SK-N-SH treated with all-trans-retinoic acid at 6 μM for 48 hours (cell line): Measurements from ENCODE around the gene MTARC2.
A peak's percentile ranks its signal among the peaks of the same experiment; 100 is the strongest.

Source experiments
- BACH2 ChIP-seq: fragments of 250-450 bp; sonication (Bioruptor Pico); IDR thresholded peaks from 2 replicates; pipeline ENCODE4 v1.9.0; 2021; ENCODE audit warnings: mild to moderate bottlenecking, borderline replicate concordance
- CSDC2 ChIP-seq: fragments of 250-450 bp; sonication (Bioruptor Pico); IDR thresholded peaks from 2 replicates; pipeline ENCODE4 v1.5.0; 2020; ENCODE audit warnings: mild to moderate bottlenecking, moderate library complexity
- PPARA ChIP-seq: fragments of 250-450 bp; sonication (Bioruptor Pico); IDR thresholded peaks from 2 replicates; pipeline ENCODE4 v1.5.0; 2020; ENCODE audit warnings: mild to moderate bottlenecking, borderline replicate concordance
- TCF4 ChIP-seq: fragments of 250-450 bp; sonication (Bioruptor Pico); IDR thresholded peaks from 2 replicates; pipeline ENCODE4 v1.8.0; 2021; ENCODE audit warnings: mild to moderate bottlenecking, moderate library complexity, borderline replicate concordance
- TOX ChIP-seq: fragments of 250-450 bp; sonication (Bioruptor Pico); IDR thresholded peaks from 2 replicates; pipeline ENCODE4 v1.8.0; 2021; ENCODE audit warnings: mild to moderate bottlenecking, moderate library complexity, borderline replicate concordance
- TF ChIP-seq, protein P1 (sequence below): fragments of 250-450 bp; sonication (Bioruptor Pico); IDR thresholded peaks from 2 replicates; pipeline ENCODE4 v1.8.0; 2021; ENCODE audit warnings: low read depth, mild to moderate bottlenecking, moderate library complexity, borderline replicate concordance

- TF ChIP-seq BACH2 = no peak
- TF ChIP-seq, protein P1, sequence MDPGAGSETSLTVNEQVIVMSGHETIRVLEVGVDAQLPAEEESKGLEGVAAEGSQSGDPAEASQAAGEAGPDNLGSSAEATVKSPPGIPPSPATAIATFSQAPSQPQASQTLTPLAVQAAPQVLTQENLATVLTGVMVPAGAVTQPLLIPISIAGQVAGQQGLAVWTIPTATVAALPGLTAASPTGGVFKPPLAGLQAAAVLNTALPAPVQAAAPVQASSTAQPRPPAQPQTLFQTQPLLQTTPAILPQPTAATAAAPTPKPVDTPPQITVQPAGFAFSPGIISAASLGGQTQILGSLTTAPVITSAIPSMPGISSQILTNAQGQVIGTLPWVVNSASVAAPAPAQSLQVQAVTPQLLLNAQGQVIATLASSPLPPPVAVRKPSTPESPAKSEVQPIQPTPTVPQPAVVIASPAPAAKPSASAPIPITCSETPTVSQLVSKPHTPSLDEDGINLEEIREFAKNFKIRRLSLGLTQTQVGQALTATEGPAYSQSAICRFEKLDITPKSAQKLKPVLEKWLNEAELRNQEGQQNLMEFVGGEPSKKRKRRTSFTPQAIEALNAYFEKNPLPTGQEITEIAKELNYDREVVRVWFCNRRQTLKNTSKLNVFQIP (CRISPR knock-in tag) = peak; percentile 56; the same call in 1 of the 2 replicates
- TF ChIP-seq CSDC2 (CRISPR knock-in tag) = no peak
- TF ChIP-seq PPARA = no peak
- TF ChIP-seq TCF4 (CRISPR knock-in tag) = no peak
- TF ChIP-seq TOX (CRISPR knock-in tag) = peak; percentile 63; the same call in 1 of the 2 replicates
These were observed 70.5 kb downstream of the MTARC2 start for GRCh38 chr1:220818421-220819173.
